BJ (cell line): ENCODE measurements around the gene NMRK2. TPM values are rescaled to one million over a fixed set of nuclear protein-coding genes. Genes with fewer than 3 reads are reported as not detected.

Experiments used
- CTCF ChIA-PET: fragments of 350-600 bp; formaldehyde crosslinking; extraction: SDS; loops from one replicate; lab custom pipeline; 2021; ENCODE audit warnings: antibody characterized with exemption, inconsistent platforms; lab: Yijun Ruan, JAX
- POLR2A ChIA-PET: fragments of 300-600 bp; sonication (Branson Sonifier 250); formaldehyde crosslinking; extraction: SDS; loops from one replicate; lab custom pipeline; 2021; ENCODE audit warnings: antibody characterized with exemption; lab: Charles Lee
- DNase-seq: peaks from one replicate; pipeline ENCODE4 v3.0.0-alpha.2; 2011; ENCODE audit warnings: low read depth
- H3K27me3 ChIP-seq: 2 replicates; pipeline ENCODE4 v1.6.0; 2011; ENCODE audit warnings: low read length; ENCODE audit not compliant: control insufficient read depth, insufficient read depth
- H3K36me3 ChIP-seq: 2 replicates; pipeline ENCODE4 v1.5.1; 2011; ENCODE audit warnings: low read length; ENCODE audit not compliant: control insufficient read depth, insufficient read depth
- H3K4me3 ChIP-seq: 2 replicates; pipeline ENCODE4 v1.5.1; 2011; ENCODE audit warnings: low read depth, mild to moderate bottlenecking, control low read depth, low read length
- CTCF ChIP-seq: IDR thresholded peaks from 2 replicates; pipeline ENCODE4 v1.5.1; 2011; ENCODE audit warnings: low read depth, mild to moderate bottlenecking, control low read depth, inconsistent platforms, low read length, moderate library complexity; ENCODE audit not compliant: insufficient read depth
- polyA plus RNA-seq: library from polyadenylated mRNA; depleted of rRNA; stranded (reverse); fragments of >200 nt; gene quantifications from 2 replicates; pipeline ENCODE4 v1.2.3, GENCODE V29; 2011; rRNA removed
- small RNA-seq: library from RNA; depleted of rRNA; stranded (forward); fragments of <200 nt; gene quantifications from one replicate; pipeline ENCODE3, GENCODE V24; 2012; ENCODE audit warnings: low replicate concordance, low read depth; ENCODE audit not compliant: insufficient read length

The NMRK2 gene
- polyA plus RNA-seq, 1 experiment: not detected

- no peaks in the 10 kb centered on the region for H3K27me3 ChIP-seq
- no peak for DNase-seq
- no peak for TF ChIP-seq CTCF
- ChIA-PET POLR2A (no interaction called here), CTCF (interaction anchor here (0.7 to 4.1 kb wide), 3 partner anchors 15 to 68 kb away, joined by 3 to 27 read pairs (median 7); partner anchors contain the start of gene PIAS4)
- H3K4me3 ChIP-seq: no peak overlapping the region
- H3K36me3 ChIP-seq: no peaks in the 10 kb centered on the region
Observed at GRCh38 chr19:3990815-3991117, 57.9 kb downstream of the NMRK2 start.

Small RNAs within 50 kb of the gene (small RNA-seq; reads per million reads assigned to genes)
- gene RN7SL202P (not detected), gene SNORD37 (214 reads per million, percentile 94 among the genes with 10 or more reads in this experiment)

Other genes starting within 250 kb of the NMRK2 start
- 14.2 and 35.3 TPM in 2 replicates for gene PIP5K1C, start 232.6 kb upstream of the NMRK2 start, polyA plus RNA-seq
- gene TJP3, start 224.7 kb upstream of the NMRK2 start, polyA plus RNA-seq: not detected in 2 replicates
- 7.7 and 12.4 TPM in 2 replicates for gene APBA3, start 171.4 kb upstream of the NMRK2 start, polyA plus RNA-seq
- 70.1 and 77.7 TPM in 2 replicates for gene MRPL54, start 170.4 kb upstream of the NMRK2 start, polyA plus RNA-seq
- gene RAX2, start 160.8 kb upstream of the NMRK2 start, polyA plus RNA-seq: not detected in 2 replicates
- gene MATK, start 146.7 kb upstream of the NMRK2 start, polyA plus RNA-seq: not detected in 2 replicates
- 0.15 TPM in 1 of 2 replicates, not detected in the other for gene ZFR2, start 64.0 kb upstream of the NMRK2 start, polyA plus RNA-seq
- 0.01 TPM in 1 of 2 replicates, not detected in the other for gene ATCAY, start 52.4 kb upstream of the NMRK2 start, polyA plus RNA-seq
- gene DAPK3, start 38.0 kb downstream of the NMRK2 start, polyA plus RNA-seq: 132 and 178 TPM in 2 replicates
- gene EEF2, start 52.4 kb downstream of the NMRK2 start, polyA plus RNA-seq: 1,661 and 2,469 TPM in 2 replicates
- 10.9 and 18.2 TPM in 2 replicates for gene PIAS4, start 74.7 kb downstream of the NMRK2 start, polyA plus RNA-seq
- 4.2 and 7.5 TPM in 2 replicates for gene ZBTB7A, start 133.8 kb downstream of the NMRK2 start, polyA plus RNA-seq
- gene MAP2K2, start 191.1 kb downstream of the NMRK2 start, polyA plus RNA-seq: 76.9 and 143 TPM in 2 replicates
- gene CREB3L3, start 220.6 kb downstream of the NMRK2 start, polyA plus RNA-seq: not detected in 2 replicates
- 14.6 and 22.3 TPM in 2 replicates for gene SIRT6, start 249.5 kb downstream of the NMRK2 start, polyA plus RNA-seq
- gene ANKRD24, start 249.6 kb downstream of the NMRK2 start, polyA plus RNA-seq: 0.22 and 0.25 TPM in 2 replicates